K562 (cell line): ENCODE data around the gene LTBP1. TPM values are rescaled to one million over a fixed set of nuclear protein-coding genes. Genes with fewer than 3 reads are reported as not detected.

Experiments used
- ATAC-seq: fragments of 200-7000 bp; cut with Tn5 transposase; 3 replicates; pipeline ENCODE4 v1.9.1; 2020; ENCODE audit warnings: moderate library complexity
- BruUV-seq: library from RNA; stranded (reverse); fragments of 400-500 nt; replicated peaks from 2 replicates; lab custom pipeline; 2021; lab: Mats Ljungman, UMichigan
- CTCF ChIA-PET: fragments of 300-600 bp; formaldehyde crosslinking; extraction: SDS; loops from one replicate; lab custom pipeline; 2021; ENCODE audit warnings: low intra/inter-chr PET ratio; lab: Yijun Ruan, JAX
- POLR2A ChIA-PET: fragments of 300-600, 350-650 bp; sonication (Branson Sonifier 250); formaldehyde crosslinking; extraction: SDS; loops from one replicate; lab custom pipeline; 2021; ENCODE audit warnings: antibody characterized with exemption, inconsistent platforms; lab: Yijun Ruan, JAX
- DNase-seq, 4 experiments: peaks; one replicate each; pipeline versions ENCODE4 v3.0.0 to v3.0.0-alpha.2; 2011 to 2018; ENCODE audit warnings: low spot score in 3 of 4, mixed read lengths in 3 of 4; ENCODE audit errors: extremely low read depth in 1 of 4
- FAIRE-seq: peaks from 2 replicates; lab custom pipeline; 2011; peaks lifted over from hg19 to GRCh38; lab: Jason Lieb, UNC
- H2AFZ ChIP-seq: 2 replicates; pipeline ENCODE4 v1.6.0; 2011; ENCODE audit warnings: low read depth, low read length, control low read depth, inconsistent platforms
- H3K27ac ChIP-seq: fragments of 200-600 bp; 3 replicates; pipeline ENCODE4 v1.8.0; 2011; ENCODE audit warnings: low read depth, mild to moderate bottlenecking, control low read depth, inconsistent platforms, low read length, moderate library complexity, mixed read lengths; ENCODE audit errors: extremely low read depth
- H3K27me3 ChIP-seq, 2 experiments: fragments of 300-600 bp in 1 of 2; 2 replicates in 1 of 2; 3 replicates in 1 of 2; pipeline versions ENCODE4 v1.6.0 to v1.8.0; 2011; ENCODE audit warnings: inconsistent platforms in 2 of 2, low read length in 2 of 2, mild to moderate bottlenecking in 1 of 2, mixed read lengths in 1 of 2, moderate library complexity in 1 of 2; ENCODE audit not compliant: control insufficient read depth in 2 of 2, insufficient read depth in 2 of 2
- H3K36me3 ChIP-seq: fragments of 300-600 bp; 3 replicates; pipeline ENCODE4 v1.8.0; 2011; ENCODE audit warnings: mild to moderate bottlenecking, low read length, inconsistent platforms; ENCODE audit not compliant: control insufficient read depth, insufficient read depth
- H3K4me1 ChIP-seq, 2 experiments: fragments of 200-600 bp in 1 of 2; replicated peaks in 1 of 2; 2 replicates in 1 of 2; 3 replicates in 1 of 2; pipeline versions ENCODE4 v1.5.1 to v1.8.0; 2011; ENCODE audit warnings: inconsistent platforms in 2 of 2, low read length in 2 of 2, mild to moderate bottlenecking in 1 of 2, mixed read lengths in 1 of 2, moderate library complexity in 1 of 2; ENCODE audit not compliant: control insufficient read depth in 2 of 2, insufficient read depth in 2 of 2
- H3K4me2 ChIP-seq: 2 replicates; pipeline ENCODE4 v1.6.1; 2011; ENCODE audit warnings: low read length, control low read depth, inconsistent platforms, mixed read lengths; ENCODE audit not compliant: insufficient read depth
- H3K4me3 ChIP-seq: fragments of 200-600 bp; sonication (generic), shearing (Covaris generic); 2 replicates; pipeline ENCODE4 v1.5.1; 2016; ENCODE audit warnings: control low read depth, inconsistent platforms
- H3K79me2 ChIP-seq: fragments of 200-600 bp; 3 replicates; pipeline ENCODE4 v1.8.0; 2011; ENCODE audit warnings: low read length, inconsistent platforms; ENCODE audit not compliant: control insufficient read depth, insufficient read depth
- H3K9ac ChIP-seq, 2 experiments: 2 replicates each; pipeline versions ENCODE4 v1.6.0 to v1.6.1; 2011; ENCODE audit warnings: low read depth in 2 of 2, low read length in 2 of 2, control low read depth in 1 of 2, inconsistent platforms in 1 of 2, mild to moderate bottlenecking in 1 of 2, mixed read lengths in 1 of 2; ENCODE audit not compliant: insufficient read depth in 1 of 2
- H3K9me1 ChIP-seq: one replicate; pipeline ENCODE4 v1.6.0; 2011; ENCODE audit warnings: inconsistent platforms, mild to moderate bottlenecking, low read length, moderate library complexity; ENCODE audit not compliant: control insufficient read depth, insufficient read depth
- H3K9me3 ChIP-seq: replicated peaks from 2 replicates; pipeline ENCODE4 v1.5.1; 2011; ENCODE audit warnings: low read depth, low read length, inconsistent platforms; ENCODE audit not compliant: control insufficient read depth, insufficient read depth
- H4K20me1 ChIP-seq: replicated peaks from 2 replicates; pipeline ENCODE4 v1.6.1; 2011; ENCODE audit warnings: low read length, inconsistent platforms, mixed read lengths; ENCODE audit not compliant: control insufficient read depth, insufficient read depth
- CBX2 ChIP-seq: fragments of 200-600 bp; sonication (generic); IDR thresholded peaks from one replicate; pipeline ENCODE4 v1.6.1; 2012; ENCODE audit warnings: mild to moderate bottlenecking, low read length, inconsistent platforms; ENCODE audit not compliant: insufficient read depth, poor library complexity, severe bottlenecking
- MIER1 ChIP-seq: fragments of 450-650 bp; IDR thresholded peaks from 2 replicates; pipeline ENCODE4 v1.6.1; 2016; ENCODE audit warnings: antibody characterized with exemption, mild to moderate bottlenecking, low read depth
- NBN ChIP-seq: fragments of 450-650 bp; IDR thresholded peaks from 2 replicates; pipeline ENCODE4 v1.6.1; 2016; ENCODE audit warnings: low read depth, mild to moderate bottlenecking
- PHB2 ChIP-seq: fragments of 450-650 bp; IDR thresholded peaks from 2 replicates; pipeline ENCODE4 v1.6.1; 2017; ENCODE audit warnings: low read depth
- ZBTB17 ChIP-seq: fragments of 450-650 bp; formaldehyde crosslinking; IDR thresholded peaks from 2 replicates; pipeline ENCODE4 v1.4.0; 2020; ENCODE audit warnings: mild to moderate bottlenecking
- WGBS: fragments of 100-300 bp; shearing (Covaris generic); methylation state at CpG from one replicate; pipeline ENCODE4 v1.1.6; 2016; ENCODE audit warnings: low coverage, mixed read lengths; ENCODE audit not compliant: insufficient coverage; ENCODE audit errors: missing lambda C conversion rate; 5-methylcytosine and 5-hydroxymethylcytosine counted together
- in situ Hi-C: fragments of 300-500 bp; cut with MboI; formaldehyde crosslinking; loops from 4 replicates; pipeline ENCODE4 v1.15.0; 2018; ENCODE audit warnings: inconsistent platforms, mixed read lengths
- intact Hi-C: fragments of 100-400 bp; cut with micrococcal nuclease; formaldehyde crosslinking; loops from 2 replicates; pipeline ENCODE4 v1.14.2; 2022
- polyA plus RNA-seq, 8 experiments: library from polyadenylated mRNA; depleted of rRNA in 4 of 8; stranded (reverse) in 5 of 8; unstranded in 3 of 8; fragments of >200 nt; fragmentation: Nextera tagmentation in 2 of 8; fragmentation: Illumina TruSeq in 1 of 8; extraction: Ambion mirVana in 2 of 8; extraction: Trizol in 1 of 8; gene quantifications; 2 replicates each; pipeline versions ENCODE4 v1.2.1 to v1.2.3, GENCODE V29; 2011 to 2014; ENCODE audit warnings: inconsistent platforms in 1 of 8, missing spikeins in 1 of 8
- total RNA-seq, 7 experiments: library from RNA; depleted of rRNA in 6 of 7; stranded (reverse); fragments of >200 nt in 6 of 7; fragmentation: Illumina TruSeq in 2 of 7; extraction: Trizol in 2 of 7; gene quantifications; 2 replicates each; pipeline versions ENCODE4 v1.2.1 to v1.2.3, GENCODE V29; 2011 to 2021; ENCODE audit warnings: low replicate concordance in 1 of 7
- TF ChIP-seq, protein P1 (sequence below): IDR thresholded peaks from 2 replicates; pipeline ENCODE4 v1.6.1; 2011; ENCODE audit warnings: borderline replicate concordance, low read depth, mild to moderate bottlenecking, moderate library complexity, low read length; ENCODE audit not compliant: insufficient read depth, poor library complexity, severe bottlenecking

Gene LTBP1
- total and polyA plus RNA-seq, 9 of the 15 experiments (the other 6 are each of a cell fraction or from before 2014, with no cell fraction given): 3.6 to 16.4 (median 8.5) TPM

DNA sequence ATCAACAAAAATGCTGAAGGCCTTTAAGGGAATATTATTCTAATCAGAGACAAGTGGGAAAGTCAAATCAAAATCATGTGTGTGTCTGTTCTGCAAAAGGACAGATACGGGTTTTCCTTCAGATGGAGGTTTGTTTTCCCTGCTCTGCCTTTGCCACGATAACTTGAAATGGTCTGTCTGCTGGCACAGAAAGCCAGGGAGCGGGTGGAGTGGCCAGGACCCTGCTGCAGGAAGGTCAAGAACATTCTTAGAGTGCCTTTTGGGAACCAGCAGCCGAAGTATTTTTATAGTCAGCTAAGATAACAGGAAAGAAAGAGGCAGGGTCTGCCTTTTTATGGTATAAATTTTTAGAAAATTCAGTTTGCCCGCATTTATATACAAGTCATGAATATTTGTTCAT lies 234.2 kb downstream of the LTBP1 start:
- POLR2A ChIA-PET: interaction anchor here (0.6 kb wide), 1 partner anchor 25 kb away, joined by 3 read pairs; no protein-coding TSS in a partner anchor
- no peaks in the 10 kb centered on the region for H3K9me1 ChIP-seq
- no peak overlapping the region for H3K4me3 ChIP-seq
- peaks cover 0 to 9% of the 10 kb centered on the region in 2 experiments; a peak in 2 of 5 replicates for H3K4me1 ChIP-seq
- no TSS peak for BruUV-seq
- no peaks in the 10 kb centered on the region for H3K27me3 ChIP-seq
- H3K79me2 ChIP-seq: no peaks in the 10 kb centered on the region
- in situ Hi-C loops (no loop called here), intact Hi-C loops (no loop called here)
- no peaks in the 10 kb centered on the region for H4K20me1 ChIP-seq
- no peak overlapping the region for H3K4me2 ChIP-seq
- H3K9ac ChIP-seq: no peak overlapping the region
- CTCF ChIA-PET: no interaction called here
- ATAC-seq: no peak
- H2AFZ ChIP-seq: no peak overlapping the region
- no peaks in the 10 kb centered on the region for H3K36me3 ChIP-seq
- no peak overlapping the region for H3K27ac ChIP-seq
- TF ChIP-seq, protein P1, sequence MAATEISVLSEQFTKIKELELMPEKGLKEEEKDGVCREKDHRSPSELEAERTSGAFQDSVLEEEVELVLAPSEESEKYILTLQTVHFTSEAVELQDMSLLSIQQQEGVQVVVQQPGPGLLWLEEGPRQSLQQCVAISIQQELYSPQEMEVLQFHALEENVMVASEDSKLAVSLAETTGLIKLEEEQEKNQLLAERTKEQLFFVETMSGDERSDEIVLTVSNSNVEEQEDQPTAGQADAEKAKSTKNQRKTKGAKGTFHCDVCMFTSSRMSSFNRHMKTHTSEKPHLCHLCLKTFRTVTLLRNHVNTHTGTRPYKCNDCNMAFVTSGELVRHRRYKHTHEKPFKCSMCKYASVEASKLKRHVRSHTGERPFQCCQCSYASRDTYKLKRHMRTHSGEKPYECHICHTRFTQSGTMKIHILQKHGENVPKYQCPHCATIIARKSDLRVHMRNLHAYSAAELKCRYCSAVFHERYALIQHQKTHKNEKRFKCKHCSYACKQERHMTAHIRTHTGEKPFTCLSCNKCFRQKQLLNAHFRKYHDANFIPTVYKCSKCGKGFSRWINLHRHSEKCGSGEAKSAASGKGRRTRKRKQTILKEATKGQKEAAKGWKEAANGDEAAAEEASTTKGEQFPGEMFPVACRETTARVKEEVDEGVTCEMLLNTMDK: no peak
- TF ChIP-seq CBX2 (no peak), MIER1 (no peak), PHB2 (no peak), ZBTB17 (CRISPR knock-in tag) (no peak), NBN (no peak)
- 36% methylated on average over 5 of the region's 5 CpGs for WGBS
- DNase-seq: no peak
- no peak for FAIRE-seq
- H3K9me3 ChIP-seq: no peaks in the 10 kb centered on the region
